GM21447 (cell line): ENCODE measurements around the gene TMEM81.
A peak's percentile ranks its signal among the peaks of the same experiment; 100 is the strongest.

Experiments used
- ATAC-seq: cut with Tn5 transposase; IDR thresholded peaks from one replicate; pipeline ENCODE4 v1.9.1; 2021; ENCODE audit not compliant: unreplicated experiment

Gene TMEM81

GRCh38 chr1:205084360-205084759 lies at the start of gene TMEM81:
Gene TMEM81 (minus strand): TSS chr1:205084460. CDS start chr1:205084320, 140 bp downstream.
- ATAC-seq, result no peak

- ATAC-seq, result no peak
Observed at GRCh38 chr1:205133287-205133686, 49.0 kb upstream of the TMEM81 start.

DNA sequence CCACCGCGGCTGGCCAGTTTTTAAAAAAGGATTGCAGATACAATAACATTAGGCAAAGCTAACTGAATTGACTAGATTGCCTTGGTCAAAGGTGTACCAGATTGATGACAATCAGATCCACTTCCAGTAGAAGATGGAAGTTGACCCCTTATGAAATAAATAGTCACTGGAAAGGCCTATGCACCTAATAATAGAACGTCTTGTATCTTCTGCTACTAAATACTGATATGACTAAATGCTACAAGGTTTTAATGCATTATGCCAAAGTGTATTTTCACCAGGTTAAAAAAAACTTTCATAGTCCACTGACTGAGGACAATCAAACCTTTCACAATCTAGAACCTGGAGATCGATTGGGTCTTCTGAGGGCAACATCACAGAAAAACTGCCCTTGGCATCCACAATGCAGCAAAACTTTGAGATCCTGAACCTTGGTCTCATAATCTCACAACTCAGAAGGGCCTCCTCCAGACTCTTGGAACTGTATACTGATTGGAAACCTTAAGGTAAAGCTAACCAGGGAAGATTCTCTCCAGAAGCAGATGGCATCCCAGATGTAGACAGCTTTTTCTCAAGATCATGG lies 45.3 kb upstream of the TMEM81 start:
- no peak for ATAC-seq

GRCh38 chr1:205128050-205128449 lies 43.8 kb upstream of the TMEM81 start:
- no peak for ATAC-seq

DNA sequence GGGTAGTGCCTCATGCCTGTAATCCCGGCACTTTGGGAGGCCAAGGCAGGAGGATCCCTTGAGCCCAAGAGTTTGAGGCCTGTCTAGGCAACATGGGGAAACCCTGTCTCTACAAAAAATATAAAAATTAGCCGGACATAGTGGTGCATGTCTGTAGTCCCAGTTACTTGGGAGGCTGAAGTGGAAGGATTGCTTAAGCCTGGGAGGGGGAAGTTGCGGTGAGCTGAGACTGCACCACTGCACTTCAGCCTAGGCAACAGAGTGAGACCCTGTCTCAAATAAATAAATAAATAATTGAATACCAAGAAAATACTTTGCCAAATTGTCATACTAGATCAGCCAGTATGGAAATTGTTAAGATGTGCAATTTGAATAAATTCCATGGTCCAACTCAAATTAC lies 43.4 kb upstream of the TMEM81 start:
- no peak for ATAC-seq

DNA sequence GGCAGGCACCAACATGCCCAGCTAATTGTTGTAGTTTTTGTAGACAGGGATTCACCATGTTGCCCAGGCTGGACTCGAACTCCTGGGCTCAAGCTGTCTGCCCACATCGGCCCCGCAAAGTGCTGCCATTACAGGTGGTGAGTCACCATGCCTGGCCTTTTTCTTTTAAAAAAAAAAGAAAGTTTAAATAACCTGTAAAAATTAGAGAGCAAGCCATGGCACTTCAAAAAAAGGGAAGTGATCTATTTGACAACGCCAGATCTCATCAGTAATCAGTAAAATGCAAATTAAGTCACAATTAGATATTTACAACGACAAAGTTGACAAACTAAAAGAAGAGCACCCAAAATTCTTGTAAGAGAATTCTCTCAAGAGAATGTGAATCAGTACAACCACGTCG lies 40.5 kb upstream of the TMEM81 start:
- ATAC-seq, result no peak

GRCh38 chr1:205122489-205122882 lies 38.2 kb upstream of the TMEM81 start:
- ATAC-seq, result no peak

DNA sequence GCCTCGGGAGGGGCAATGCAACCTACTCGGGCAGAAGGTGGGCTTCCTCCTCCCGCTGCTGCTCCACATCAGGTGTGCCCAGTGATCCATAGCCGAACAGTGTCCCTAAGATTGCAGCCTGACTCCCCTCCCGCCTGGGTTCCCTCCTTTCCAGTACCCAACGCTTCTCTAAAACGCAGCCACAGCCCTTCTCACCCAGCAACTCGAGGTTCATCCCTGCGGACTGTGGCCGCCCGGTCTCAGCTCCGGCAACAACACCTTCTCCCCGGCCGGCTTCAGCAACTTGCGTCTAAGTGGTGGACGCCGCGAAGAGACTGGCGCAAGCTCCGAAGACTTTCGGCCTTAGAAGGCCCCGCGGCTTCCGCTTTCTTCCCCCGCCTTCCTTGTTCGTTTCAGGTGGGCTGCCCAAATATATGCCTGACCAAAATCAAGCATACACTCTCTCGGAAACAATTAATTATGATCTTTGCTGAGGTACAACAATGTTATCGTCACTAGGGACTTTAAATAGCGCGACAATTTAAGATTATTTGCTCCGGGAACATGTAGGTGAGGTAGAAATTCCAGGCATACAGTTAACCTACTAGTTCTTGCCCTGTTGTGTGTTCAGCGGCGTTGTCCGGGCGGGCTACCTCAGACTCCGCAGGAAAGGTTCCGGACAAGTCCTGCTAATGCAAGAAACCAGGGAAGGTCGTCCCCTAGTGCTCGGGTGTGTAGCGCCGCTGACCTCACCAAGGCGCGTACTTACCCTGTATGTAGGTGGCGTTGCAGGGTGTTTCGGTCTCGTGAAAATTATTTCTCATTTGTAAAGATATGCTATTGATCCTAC lies 37.6 kb upstream of the TMEM81 start, which contains the start of gene RBBP5:
RBBP5 (minus strand) TSS at position 319 of the 829 bp plus-strand sequence; CDS start at position 214, 105 bp downstream.
- peak; percentile 96 for ATAC-seq

DNA sequence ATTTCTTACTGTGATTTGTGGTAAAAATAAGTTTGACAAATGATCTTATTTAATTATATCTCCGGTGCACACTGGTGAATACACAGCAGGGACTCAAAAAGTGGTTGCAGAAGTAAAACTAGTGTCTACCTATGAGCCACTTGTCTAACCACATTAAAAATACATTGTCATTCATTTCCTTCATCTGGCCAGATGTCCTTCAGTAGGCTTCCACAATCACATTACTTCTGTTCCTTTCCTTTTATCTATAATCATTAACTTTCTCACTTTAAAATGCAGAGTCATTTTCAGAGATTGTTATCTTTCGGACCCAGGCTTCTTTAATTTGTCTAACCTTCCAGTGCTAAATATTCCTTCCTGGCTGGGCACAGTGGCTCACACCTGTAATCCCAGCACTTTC lies 34.5 kb upstream of the TMEM81 start:
- no peak for ATAC-seq

DNA sequence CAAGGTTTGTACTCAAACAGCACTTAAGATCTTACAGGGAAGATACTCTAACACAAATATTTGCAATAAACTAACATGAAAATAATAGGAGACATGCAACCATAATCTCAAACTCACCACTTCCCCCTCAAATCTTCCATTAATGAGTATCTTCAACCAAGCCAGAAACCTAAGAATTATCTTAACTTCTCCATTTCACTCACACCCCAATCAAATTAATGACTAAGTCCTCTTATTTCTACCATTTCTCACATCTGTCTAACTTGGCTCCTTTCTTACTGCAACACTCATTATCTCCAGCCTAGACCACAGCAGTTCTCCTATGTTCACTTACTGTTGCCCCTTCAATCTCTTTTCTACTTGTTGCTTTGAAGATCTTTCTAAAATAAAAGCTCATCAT lies 27.1 kb upstream of the TMEM81 start:
- no peak for ATAC-seq

- ATAC-seq, result no peak
Observed at GRCh38 chr1:205109711-205110110, 25.5 kb upstream of the TMEM81 start.

DNA sequence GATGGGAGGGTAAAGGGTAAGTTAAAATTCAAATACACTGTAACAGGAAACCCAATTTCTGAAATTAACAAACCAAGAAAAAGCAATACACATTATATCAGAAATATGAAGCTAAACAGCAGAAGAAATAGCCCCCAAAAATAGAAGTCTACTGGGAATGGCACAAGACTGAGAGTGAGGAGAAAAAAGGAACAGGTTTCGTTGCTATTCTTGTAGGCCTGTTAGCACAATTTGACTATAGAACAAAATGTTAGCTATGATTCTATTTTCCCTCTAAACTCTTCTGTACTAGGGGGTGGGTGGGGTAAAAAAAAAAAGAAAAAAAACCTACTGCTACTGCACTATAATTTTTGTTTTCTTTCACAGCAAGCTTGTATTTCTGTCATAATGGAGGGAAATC lies 25.0 kb upstream of the TMEM81 start:
- ATAC-seq, result no peak

DNA sequence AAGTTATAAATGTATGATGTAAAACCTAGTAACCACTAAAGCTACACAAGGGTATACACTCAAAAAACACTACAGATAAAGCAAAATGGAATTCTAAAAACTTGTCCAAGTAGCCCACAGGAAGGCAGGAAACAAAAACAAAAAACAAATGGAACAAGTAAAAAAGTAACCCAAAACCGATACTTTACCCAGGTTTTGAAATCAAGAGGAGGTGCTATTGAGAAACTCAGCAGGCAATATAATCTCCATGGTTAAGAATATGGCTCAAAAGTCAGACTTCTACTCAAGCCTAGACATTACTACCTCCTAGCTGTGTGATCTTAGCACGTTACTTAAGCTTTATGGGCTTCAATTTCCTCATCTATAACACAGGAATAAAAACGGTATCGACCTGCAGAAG lies 24.2 kb upstream of the TMEM81 start:
- ATAC-seq, result no peak

- no peak for ATAC-seq
Observed at GRCh38 chr1:205107327-205107726, 23.1 kb upstream of the TMEM81 start.

DNA sequence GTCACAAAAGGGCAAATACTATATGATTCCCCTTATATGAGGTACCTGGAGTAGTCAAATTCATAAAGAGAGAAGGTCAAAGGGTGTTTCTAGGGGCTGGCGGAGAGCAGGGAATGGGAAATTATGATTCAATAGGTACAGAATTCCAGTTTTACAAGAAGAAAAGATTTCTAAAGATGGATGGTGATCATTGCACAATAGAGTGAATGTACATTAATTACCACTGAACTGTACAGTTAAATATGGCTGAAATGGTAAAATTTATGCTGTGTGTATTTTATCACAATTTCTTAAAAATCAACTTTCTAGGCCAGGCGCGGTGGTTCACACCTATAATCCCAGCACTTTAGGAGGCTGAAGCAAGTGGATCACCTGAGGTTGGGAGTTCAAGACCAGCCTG lies 18.1 kb upstream of the TMEM81 start:
- ATAC-seq, result no peak

- no peak for ATAC-seq
Observed at GRCh38 chr1:205098242-205098641, 14.0 kb upstream of the TMEM81 start.

DNA sequence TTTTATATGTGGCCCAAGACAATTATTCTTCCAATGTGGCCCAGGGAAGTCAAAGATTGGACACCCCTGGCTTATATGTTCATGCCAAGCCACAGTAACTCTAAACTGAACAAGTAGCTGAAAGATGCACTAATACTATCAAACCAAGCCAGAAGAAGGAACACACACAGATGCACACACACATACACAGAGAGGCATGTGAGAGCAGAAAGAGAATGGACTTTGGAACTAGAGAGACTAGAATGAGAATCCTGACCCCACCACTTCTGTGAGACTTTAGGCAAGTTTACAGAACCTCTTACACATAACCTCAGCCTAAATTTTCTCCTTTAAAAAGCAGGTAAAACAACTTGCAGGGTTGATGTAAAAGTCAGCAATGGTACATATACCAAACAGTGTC lies 11.2 kb upstream of the TMEM81 start:
- ATAC-seq, result no peak

GRCh38 chr1:205091043-205091740 lies 6.9 kb upstream of the TMEM81 start:
- ATAC-seq, result no peak

GRCh38 chr1:205088341-205088740 lies 4.1 kb upstream of the TMEM81 start:
- no peak for ATAC-seq

DNA sequence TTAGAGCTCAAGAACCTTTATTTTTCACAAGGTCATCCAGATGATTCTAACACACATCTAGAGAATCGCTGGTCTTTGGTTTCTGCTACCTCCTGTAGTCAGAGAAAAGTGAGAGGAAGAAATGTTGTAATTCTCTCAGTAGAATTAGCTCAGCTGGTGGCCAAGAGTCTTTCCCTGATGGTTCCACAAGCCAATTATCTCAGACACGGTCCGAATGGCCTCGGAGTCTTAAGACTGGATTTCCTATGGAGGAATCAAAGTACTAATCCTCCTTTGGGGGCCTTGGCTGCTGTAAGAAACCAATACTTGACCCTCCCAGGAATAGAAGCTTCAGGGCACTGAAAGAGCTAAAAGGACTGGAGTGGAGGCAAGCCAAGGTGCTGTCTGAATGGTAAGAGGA lies 1.8 kb downstream of the TMEM81 start:
- no peak for ATAC-seq

- ATAC-seq, result no peak
Observed at GRCh38 chr1:205077934-205078311, 6.3 kb downstream of the TMEM81 start.
